ENCODE data around the gene CT45A6. TPM values are rescaled to one million over a fixed set of nuclear protein-coding genes. Genes with fewer than 3 reads are reported as not detected.
"Not testable (repeated sequence)": the region's sequence is repeated elsewhere in the genome, so short reads cannot be mapped to it uniquely, and the experiment has no call there.

CT45A6 gene
- total RNA-seq, result not detected

GRCh38 chrX:135802687-135803086 lies at the start of gene CT45A6:
TSS of gene CT45A6 (minus strand) at chrX:135802787. CDS start at chrX:135798993, 3,794 bp downstream.
- H3K9me3 ChIP-seq; H3K36me3 ChIP-seq; intact Hi-C loops (cut with DNase I; ENCODE audit: low total_unique reads); H3K27me3 ChIP-seq; H3K4me1 ChIP-seq; H3K4me3 ChIP-seq; H3K27ac ChIP-seq; DNase-seq: not testable (repeated sequence)

- H3K27me3 ChIP-seq; intact Hi-C loops (cut with DNase I; ENCODE audit: low total_unique reads); H3K27ac ChIP-seq; H3K4me1 ChIP-seq; H3K36me3 ChIP-seq; DNase-seq; H3K4me3 ChIP-seq; H3K9me3 ChIP-seq: not testable (repeated sequence)
Measured at GRCh38 chrX:135837180-135837579, 34.6 kb upstream of the CT45A6 start, which contains the start of gene CT45A7. TSS of gene CT45A7 (minus strand) at chrX:135837280. CDS start at chrX:135833533, 3,747 bp downstream.

GRCh38 chrX:135819912-135820311 lies 17.3 kb upstream of the CT45A6 start, which contains the start of gene CT45A2:
TSS of gene CT45A2 (minus strand) at chrX:135820012. CDS start at chrX:135816265, 3,747 bp downstream.
- H3K4me1 ChIP-seq, DNase-seq, H3K27ac ChIP-seq: not testable (repeated sequence)

GRCh38 chrX:135785403-135785802 lies 17.2 kb downstream of the CT45A6 start, which contains the start of gene CT45A5:
TSS of gene CT45A5 (minus strand) at chrX:135785503. CDS start at chrX:135781729, 3,774 bp downstream.
- H3K4me1 ChIP-seq; intact Hi-C loops (cut with DNase I; ENCODE audit: low total_unique reads); H3K4me3 ChIP-seq; H3K27ac ChIP-seq; DNase-seq; H3K27me3 ChIP-seq; H3K9me3 ChIP-seq; H3K36me3 ChIP-seq: not testable (repeated sequence)

More at GRCh38 chrX:135819912-135820311, 17.3 kb upstream of the CT45A6 start, which contains the start of gene CT45A2:
- H3K36me3 ChIP-seq; intact Hi-C loops (cut with DNase I; ENCODE audit: low total_unique reads); H3K9me3 ChIP-seq; H3K4me3 ChIP-seq; H3K27me3 ChIP-seq: not testable (repeated sequence)

GRCh38 chrX:135768091-135768490 lies 34.5 kb downstream of the CT45A6 start, which contains the start of gene CT45A3:
TSS of gene CT45A3 (minus strand) at chrX:135768191. CDS start at chrX:135764444, 3,747 bp downstream.
- H3K27ac ChIP-seq; H3K36me3 ChIP-seq; DNase-seq; H3K4me3 ChIP-seq; H3K9me3 ChIP-seq; H3K4me1 ChIP-seq; H3K27me3 ChIP-seq; intact Hi-C loops (cut with DNase I; ENCODE audit: low total_unique reads): not testable (repeated sequence)

GRCh38 chrX:135744739-135745138 lies 57.8 kb downstream of the CT45A6 start:
- intact Hi-C loops (cut with DNase I; ENCODE audit: low total_unique reads); H3K9me3 ChIP-seq; DNase-seq; H3K4me3 ChIP-seq; H3K36me3 ChIP-seq; H3K4me1 ChIP-seq; H3K27ac ChIP-seq; H3K27me3 ChIP-seq: not testable (repeated sequence)

Other genes starting within 250 kb of the CT45A6 start
- gene CT45A1, start 89.1 kb downstream of the CT45A6 start, total RNA-seq, result not detected
- gene CT45A3, start 34.6 kb downstream of the CT45A6 start, total RNA-seq, result not detected
- gene CT45A5, start 17.3 kb downstream of the CT45A6 start, total RNA-seq, result not detected
- not detected for gene CT45A2, start 17.2 kb upstream of the CT45A6 start, total RNA-seq
- not detected for gene CT45A7, start 34.5 kb upstream of the CT45A6 start, total RNA-seq
- gene CT45A8, start 51.8 kb upstream of the CT45A6 start, total RNA-seq, result not detected
- gene CT45A9, start 69.0 kb upstream of the CT45A6 start, total RNA-seq, result not detected
- gene CT45A10, start 90.7 kb upstream of the CT45A6 start, total RNA-seq, result not detected
- gene SAGE1, start 90.9 kb upstream of the CT45A6 start, total RNA-seq, result not detected
- gene MMGT1, start 171.2 kb upstream of the CT45A6 start, total RNA-seq, result 10 to 100 TPM in 3 of 4 donors, 1 to 10 TPM in 1; 5.6 to 42.6 (median 23.1) TPM
- gene SLC9A6, start 182.6 kb upstream of the CT45A6 start, total RNA-seq, result 10 to 100 TPM in 2 of 4 donors, 1 to 10 TPM in 2; 7.9 to 33.5 (median 13.7) TPM